Body of pancreas (tissue), 4 donors: ENCODE data around the gene DLG2. TPM values are rescaled to one million over a fixed set of nuclear protein-coding genes. Genes with fewer than 3 reads are reported as not detected.

Experiments used
- ATAC-seq: fragments of 150-250 bp; one replicate; pipeline ENCODE4 v1.9.1; 2016
- DNase-seq, 4 donors: peaks; one replicate each; pipeline ENCODE4 v3.0.0-alpha.2; 2019
- H3K27ac ChIP-seq, 4 donors: fragments of 200-600 bp; sonication (generic); 1 replicate in 3 of 4; 2 replicates in 1 of 4; pipeline versions ENCODE4 v1.5.1 to v1.6.1; 2016 to 2019; ENCODE audit warnings: mild to moderate bottlenecking in 1 of 4, mixed read lengths in 1 of 4, moderate library complexity in 1 of 4
- H3K27me3 ChIP-seq, 2 donors: fragments of 200-600 bp; sonication (generic); one replicate each; pipeline ENCODE4 v1.6.0; 2016; ENCODE audit warnings: mild to moderate bottlenecking in 1 of 2
- H3K36me3 ChIP-seq, 2 donors: fragments of 200-600 bp; sonication (generic); replicated peaks in 1 of 2; 2 replicates each; pipeline ENCODE4 v1.5.1; 2016; ENCODE audit warnings: low read depth in 2 of 2; ENCODE audit not compliant: insufficient read depth in 1 of 2
- H3K4me1 ChIP-seq: fragments of 200-600 bp; sonication (generic); one replicate; pipeline ENCODE4 v1.6.0; 2016
- H3K4me3 ChIP-seq, 2 donors: fragments of 200-600 bp; sonication (generic); 1 replicate in 1 of 2; 2 replicates in 1 of 2; pipeline ENCODE4 v1.5.1; 2016 to 2019
- H3K9me3 ChIP-seq, 3 donors: fragments of 200-600 bp; sonication (generic); 1 replicate in 2 of 3; 2 replicates in 1 of 3; pipeline ENCODE4 v1.5.1; 2016
- POLR2A ChIP-seq, 3 donors: fragments of 450-650 bp; IDR thresholded peaks; one replicate each; pipeline ENCODE4 v1.6.1; 2016; ENCODE audit warnings: antibody characterized with exemption in 3 of 3, mild to moderate bottlenecking in 2 of 3
- WGBS, 2 donors: methylation state at CpG; one replicate each; pipeline ENCODE4 v1.1.5; 2017; 5-methylcytosine and 5-hydroxymethylcytosine counted together
- intact Hi-C: fragments of 100-400 bp; cut with DNase I; formaldehyde crosslinking; loops from one replicate; pipeline ENCODE4 v1.15.1; 2023
- total RNA-seq, 2 donors: library from RNA; depleted of rRNA; stranded (reverse); fragments of >200 nt; gene quantifications; one replicate each; pipeline ENCODE4 v1.1.0, GENCODE V29; 2016
- TF ChIP-seq, protein P1 (sequence below), 7 experiments: fragments of 450-650 bp in 4 of 7; fragments of 200-600 bp in 3 of 7; sonication (generic) in 3 of 7; IDR thresholded peaks; one replicate each; pipeline ENCODE4 v1.5.1; 2016 to 2019; ENCODE audit warnings: antibody characterized with exemption in 7 of 7

The DLG2 gene
- total RNA-seq, 2 donors from 2014 or later, result 6.0 to 13.2 TPM

DNA sequence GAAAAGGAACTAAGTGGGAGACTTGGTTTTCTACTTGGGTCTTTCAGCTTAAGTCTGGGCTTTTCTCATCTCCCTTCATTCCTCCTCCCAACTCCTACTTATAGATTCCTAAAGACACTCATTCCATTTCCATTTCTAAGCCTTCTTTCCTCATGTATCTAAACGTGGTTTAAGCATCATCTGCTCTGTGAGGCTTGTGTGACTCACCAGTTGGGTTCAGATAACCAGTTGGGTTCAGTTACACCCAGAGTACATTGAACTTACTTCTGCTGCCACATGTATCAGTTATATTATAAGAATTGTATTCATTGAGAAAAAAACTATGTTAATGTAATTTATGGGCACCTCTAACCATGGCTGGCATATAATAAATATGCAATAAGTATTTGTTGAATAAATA lies 1509.8 kb downstream of the DLG2 start:
- no peaks in the 10 kb centered on the region for H3K27me3 ChIP-seq
- 31 to 38% methylated on average over 1 of the region's 1 CpG for WGBS, 2 donors
- DNase-seq (no peak), ATAC-seq (no peak)
- no peaks in the 10 kb centered on the region for H3K36me3 ChIP-seq
- no peaks in the 10 kb centered on the region for H3K9me3 ChIP-seq
- no peak overlapping the region for H3K4me3 ChIP-seq
- intact Hi-C loops, result no loop called here
- no peaks in the 10 kb centered on the region for H3K4me1 ChIP-seq
- no peak overlapping the region for H3K27ac ChIP-seq
- TF ChIP-seq, protein P1, sequence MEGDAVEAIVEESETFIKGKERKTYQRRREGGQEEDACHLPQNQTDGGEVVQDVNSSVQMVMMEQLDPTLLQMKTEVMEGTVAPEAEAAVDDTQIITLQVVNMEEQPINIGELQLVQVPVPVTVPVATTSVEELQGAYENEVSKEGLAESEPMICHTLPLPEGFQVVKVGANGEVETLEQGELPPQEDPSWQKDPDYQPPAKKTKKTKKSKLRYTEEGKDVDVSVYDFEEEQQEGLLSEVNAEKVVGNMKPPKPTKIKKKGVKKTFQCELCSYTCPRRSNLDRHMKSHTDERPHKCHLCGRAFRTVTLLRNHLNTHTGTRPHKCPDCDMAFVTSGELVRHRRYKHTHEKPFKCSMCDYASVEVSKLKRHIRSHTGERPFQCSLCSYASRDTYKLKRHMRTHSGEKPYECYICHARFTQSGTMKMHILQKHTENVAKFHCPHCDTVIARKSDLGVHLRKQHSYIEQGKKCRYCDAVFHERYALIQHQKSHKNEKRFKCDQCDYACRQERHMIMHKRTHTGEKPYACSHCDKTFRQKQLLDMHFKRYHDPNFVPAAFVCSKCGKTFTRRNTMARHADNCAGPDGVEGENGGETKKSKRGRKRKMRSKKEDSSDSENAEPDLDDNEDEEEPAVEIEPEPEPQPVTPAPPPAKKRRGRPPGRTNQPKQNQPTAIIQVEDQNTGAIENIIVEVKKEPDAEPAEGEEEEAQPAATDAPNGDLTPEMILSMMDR (IDR thresholded peaks at IDR 0.05), result no peak

DNA sequence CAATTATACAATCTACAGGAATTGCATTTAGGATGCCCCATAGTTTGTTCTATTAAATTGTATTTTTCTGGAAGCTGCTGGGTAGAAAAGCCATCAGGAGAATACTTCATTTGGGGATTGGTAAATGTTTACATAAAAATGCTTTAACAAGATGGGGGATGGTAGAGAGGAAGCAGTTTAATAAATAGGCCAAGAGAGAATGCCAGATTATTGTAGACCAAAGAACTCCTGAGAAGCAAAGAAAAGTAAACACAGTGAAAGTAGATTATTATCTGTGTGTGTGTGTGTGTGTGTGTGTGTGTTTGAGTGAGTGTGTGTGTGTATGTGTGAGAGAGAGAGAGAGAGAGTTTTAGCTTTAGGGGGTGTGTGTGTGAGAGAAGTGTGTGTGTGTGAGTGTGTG lies 1520.6 kb downstream of the DLG2 start:
- intact Hi-C loops, result no loop called here
- ATAC-seq, result no peak
- no peaks in the 10 kb centered on the region for H3K27me3 ChIP-seq
- peaks cover 4% of the 10 kb centered on the region for H3K4me1 ChIP-seq
- no peaks in the 10 kb centered on the region for H3K36me3 ChIP-seq
- H3K27ac ChIP-seq, result no peak overlapping the region
- TF ChIP-seq, protein P1 (IDR thresholded peaks at IDR 0.05), result no peak
- no peak for TF ChIP-seq POLR2A (IDR thresholded peaks at IDR 0.05)
- H3K4me3 ChIP-seq, result no peak overlapping the region
- H3K9me3 ChIP-seq, result no peaks in the 10 kb centered on the region
- no peak for DNase-seq

DNA sequence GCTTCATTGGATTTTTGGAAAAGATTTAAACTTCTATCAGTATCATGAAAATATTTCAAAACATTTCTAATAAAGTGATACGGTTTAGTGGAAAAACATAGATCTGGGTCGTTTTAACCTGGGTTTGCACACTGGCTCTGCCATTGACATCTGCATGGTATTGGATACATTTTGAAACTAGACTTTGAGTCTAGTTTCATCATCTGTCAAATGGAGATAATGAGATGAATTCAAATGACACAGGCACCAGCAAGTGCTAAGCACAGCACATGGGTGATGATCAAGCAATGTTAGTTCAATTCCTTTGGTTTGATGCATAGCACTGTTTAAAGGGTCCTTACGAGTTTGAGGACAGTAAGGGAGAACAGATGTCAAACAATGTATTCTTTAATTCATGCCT lies 1522.0 kb downstream of the DLG2 start:
- intact Hi-C loops, result no loop called here
- Histone ChIP-seq H3K27me3 (no peaks in the 10 kb centered on the region), H3K4me1 (peaks cover 4% of the 10 kb centered on the region), H3K4me3 (no peak overlapping the region), H3K36me3 (no peaks in the 10 kb centered on the region), H3K9me3 (no peaks in the 10 kb centered on the region), H3K27ac (no peak overlapping the region)
- TF ChIP-seq POLR2A (IDR thresholded peaks at IDR 0.05), result no peak
- TF ChIP-seq, protein P1 (IDR thresholded peaks at IDR 0.05), result no peak
- 55 to 83% methylated on average over 3 of the region's 3 CpGs for WGBS, 2 donors
- DNase-seq (no peak), ATAC-seq (no peak)

DNA sequence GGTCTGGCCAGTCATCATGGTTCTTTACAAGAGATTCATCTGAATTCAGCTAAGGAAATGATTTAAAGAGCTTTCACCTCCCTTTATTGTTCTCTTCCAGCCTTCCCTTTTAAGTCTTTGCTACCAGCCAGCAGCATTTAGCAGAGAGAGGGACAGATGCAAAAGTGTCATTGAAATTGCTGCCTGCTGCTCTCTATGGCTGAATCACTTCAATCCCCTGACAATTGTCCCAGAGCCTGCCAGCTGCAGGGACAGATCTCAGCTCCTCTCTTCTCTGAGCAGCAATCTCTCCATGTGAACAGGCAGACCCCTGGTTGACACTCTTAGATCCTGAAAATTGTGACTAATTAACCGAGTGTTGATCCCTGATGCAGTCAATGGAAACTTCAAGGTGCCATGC lies 1524.0 kb downstream of the DLG2 start:
- H3K36me3 ChIP-seq, result no peaks in the 10 kb centered on the region
- intact Hi-C loops, result no loop called here
- ATAC-seq, result no peak

DNA sequence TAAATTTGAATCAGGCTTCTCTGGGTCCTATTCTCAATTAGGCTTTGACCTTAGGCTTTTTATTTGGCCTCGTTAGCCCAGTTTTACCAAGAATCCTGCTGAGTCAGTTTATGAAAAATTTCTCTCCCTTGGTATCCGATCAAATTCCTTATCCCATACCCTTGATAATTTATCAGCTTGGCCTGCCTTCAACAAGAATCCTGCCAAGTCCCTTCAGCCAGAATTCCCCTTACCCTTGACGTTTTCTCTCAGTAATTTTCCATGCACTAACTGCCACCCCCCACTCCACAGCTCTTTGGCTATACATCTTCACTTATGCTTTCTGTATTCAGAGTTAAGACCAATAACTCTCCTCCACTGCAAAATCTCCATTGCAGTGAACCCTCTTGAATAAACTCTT lies 1530.0 kb downstream of the DLG2 start:
- WGBS, 2 donors, result 4 to 8% methylated on average over 3 of the region's 3 CpGs
- TF ChIP-seq, protein P1 (IDR thresholded peaks at IDR 0.05), result no peak
- no peak for TF ChIP-seq POLR2A (IDR thresholded peaks at IDR 0.05)
- ATAC-seq (peak; percentile 12), DNase-seq (no peak)
- Histone ChIP-seq H3K4me1 (peaks cover 7% of the 10 kb centered on the region), H3K9me3 (no peaks in the 10 kb centered on the region), H3K4me3 (no peak overlapping the region), H3K27ac (no peak overlapping the region), H3K36me3 (no peaks in the 10 kb centered on the region), H3K27me3 (no peaks in the 10 kb centered on the region)
- intact Hi-C loops, result no loop called here

More for the DNA sequence above, 1524.0 kb downstream of the DLG2 start:
- 36 to 41% methylated on average over 1 of the region's 1 CpG for whole genome bisulfite sequencing, 2 donors
- Histone ChIP-seq H3K9me3 (no peaks in the 10 kb centered on the region), H3K27me3 (no peaks in the 10 kb centered on the region), H3K4me3 (no peak overlapping the region), H3K27ac (no peak overlapping the region), H3K4me1 (peaks cover 4% of the 10 kb centered on the region)
- no peak for TF ChIP-seq POLR2A (IDR thresholded peaks at IDR 0.05)
- TF ChIP-seq, protein P1 (IDR thresholded peaks at IDR 0.05), result no peak
- DNase-seq, result no peak
